Measurements from ENCODE around the gene TBXT.

GRCh38 chr6:166194914-166195859 is 27.5 kb upstream of the TBXT start:
- TF ChIP-seq, protein P1, sequence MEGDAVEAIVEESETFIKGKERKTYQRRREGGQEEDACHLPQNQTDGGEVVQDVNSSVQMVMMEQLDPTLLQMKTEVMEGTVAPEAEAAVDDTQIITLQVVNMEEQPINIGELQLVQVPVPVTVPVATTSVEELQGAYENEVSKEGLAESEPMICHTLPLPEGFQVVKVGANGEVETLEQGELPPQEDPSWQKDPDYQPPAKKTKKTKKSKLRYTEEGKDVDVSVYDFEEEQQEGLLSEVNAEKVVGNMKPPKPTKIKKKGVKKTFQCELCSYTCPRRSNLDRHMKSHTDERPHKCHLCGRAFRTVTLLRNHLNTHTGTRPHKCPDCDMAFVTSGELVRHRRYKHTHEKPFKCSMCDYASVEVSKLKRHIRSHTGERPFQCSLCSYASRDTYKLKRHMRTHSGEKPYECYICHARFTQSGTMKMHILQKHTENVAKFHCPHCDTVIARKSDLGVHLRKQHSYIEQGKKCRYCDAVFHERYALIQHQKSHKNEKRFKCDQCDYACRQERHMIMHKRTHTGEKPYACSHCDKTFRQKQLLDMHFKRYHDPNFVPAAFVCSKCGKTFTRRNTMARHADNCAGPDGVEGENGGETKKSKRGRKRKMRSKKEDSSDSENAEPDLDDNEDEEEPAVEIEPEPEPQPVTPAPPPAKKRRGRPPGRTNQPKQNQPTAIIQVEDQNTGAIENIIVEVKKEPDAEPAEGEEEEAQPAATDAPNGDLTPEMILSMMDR (IDR thresholded peaks at IDR 0.05 in 8 of 11, conservative IDR thresholded peaks at IDR 0.05 in 3 of 11), result no peak
- TF ChIP-seq POLR2A (IDR thresholded peaks at IDR 0.05), result no peak

Data from spleen (tissue), 7 donors.